ENCODE results near the gene INTS15.

DNA sequence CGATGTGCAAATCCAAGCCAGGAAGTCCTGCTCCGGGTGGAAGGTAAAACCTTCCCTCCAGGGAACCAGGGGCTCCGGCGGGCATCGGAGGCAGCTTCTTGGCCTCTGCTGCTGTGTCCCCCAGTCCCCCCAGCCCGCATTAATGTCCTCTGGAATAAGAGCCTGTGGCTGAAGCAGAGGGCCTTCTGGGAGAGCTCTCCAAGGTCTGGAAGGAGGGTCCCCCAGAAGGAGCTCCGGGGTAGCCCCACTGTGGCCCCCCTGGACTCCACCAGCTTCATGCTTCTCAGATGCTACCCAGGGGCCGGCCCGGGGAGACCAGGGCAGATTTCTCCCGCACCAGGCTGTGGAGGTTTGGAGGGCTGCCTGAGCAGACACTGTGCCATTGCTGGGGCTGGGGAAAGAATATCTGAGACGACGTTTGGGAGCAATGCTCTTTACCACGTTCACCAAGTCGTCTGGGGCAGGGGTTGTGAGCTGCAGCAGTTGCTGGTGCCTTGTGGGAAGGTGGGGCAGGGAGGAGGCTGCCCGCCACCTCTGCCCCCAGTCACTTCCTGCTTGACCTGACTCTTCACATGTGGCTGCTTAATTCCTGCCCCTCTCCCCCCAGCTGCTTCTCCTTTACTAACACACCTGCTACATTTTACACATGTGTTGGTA, 33.9 kb downstream of the INTS15 start:
- TF ChIP-seq EP300 (IDR thresholded peaks at IDR 0.05) = no peak
- TF ChIP-seq, protein P1, sequence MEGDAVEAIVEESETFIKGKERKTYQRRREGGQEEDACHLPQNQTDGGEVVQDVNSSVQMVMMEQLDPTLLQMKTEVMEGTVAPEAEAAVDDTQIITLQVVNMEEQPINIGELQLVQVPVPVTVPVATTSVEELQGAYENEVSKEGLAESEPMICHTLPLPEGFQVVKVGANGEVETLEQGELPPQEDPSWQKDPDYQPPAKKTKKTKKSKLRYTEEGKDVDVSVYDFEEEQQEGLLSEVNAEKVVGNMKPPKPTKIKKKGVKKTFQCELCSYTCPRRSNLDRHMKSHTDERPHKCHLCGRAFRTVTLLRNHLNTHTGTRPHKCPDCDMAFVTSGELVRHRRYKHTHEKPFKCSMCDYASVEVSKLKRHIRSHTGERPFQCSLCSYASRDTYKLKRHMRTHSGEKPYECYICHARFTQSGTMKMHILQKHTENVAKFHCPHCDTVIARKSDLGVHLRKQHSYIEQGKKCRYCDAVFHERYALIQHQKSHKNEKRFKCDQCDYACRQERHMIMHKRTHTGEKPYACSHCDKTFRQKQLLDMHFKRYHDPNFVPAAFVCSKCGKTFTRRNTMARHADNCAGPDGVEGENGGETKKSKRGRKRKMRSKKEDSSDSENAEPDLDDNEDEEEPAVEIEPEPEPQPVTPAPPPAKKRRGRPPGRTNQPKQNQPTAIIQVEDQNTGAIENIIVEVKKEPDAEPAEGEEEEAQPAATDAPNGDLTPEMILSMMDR (IDR thresholded peaks at IDR 0.05) = no peak
- TF ChIP-seq POLR2A (IDR thresholded peaks at IDR 0.05) = no peak

Data from upper lobe of left lung (tissue), 4 donors.